GM12864 (cell line): ENCODE measurements around the gene TTC39B.

Source experiments
- DNase-seq: peaks from one replicate; pipeline ENCODE4 v3.0.0-alpha.2; 2011; ENCODE audit warnings: low read depth
- H3K4me3 ChIP-seq: 2 replicates; pipeline ENCODE4 v1.5.1; 2011; ENCODE audit warnings: mild to moderate bottlenecking, low read depth, low read length, control low read depth
- TF ChIP-seq, protein P1 (sequence below): IDR thresholded peaks from 2 replicates; pipeline ENCODE4 v1.5.1; 2011; ENCODE audit warnings: low read depth, mild to moderate bottlenecking, moderate library complexity, low read length, control low read depth, inconsistent platforms; ENCODE audit errors: missing control alignments

The TTC39B gene

DNA sequence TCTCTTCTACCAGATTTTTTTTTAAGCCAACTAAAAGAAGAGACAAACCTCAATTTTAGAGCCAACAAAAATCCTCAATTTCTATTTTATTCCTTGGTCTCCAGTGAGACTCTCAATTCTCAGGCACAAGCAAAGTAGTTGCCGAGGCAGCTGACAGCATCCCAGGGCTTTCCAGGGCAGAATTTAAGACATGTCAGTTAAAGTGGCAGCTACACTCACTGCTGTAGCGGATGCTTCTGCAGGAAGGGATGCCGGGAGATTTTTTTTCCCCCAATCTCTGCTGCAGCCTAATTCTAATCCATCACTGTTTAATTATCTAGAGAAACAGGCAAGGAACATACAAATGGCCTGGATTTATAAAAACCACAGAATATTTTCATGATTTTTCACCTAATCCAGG lies 57.0 kb downstream of the TTC39B start:
- no peak overlapping the region for H3K4me3 ChIP-seq
- DNase-seq = no peak
- TF ChIP-seq, protein P1, sequence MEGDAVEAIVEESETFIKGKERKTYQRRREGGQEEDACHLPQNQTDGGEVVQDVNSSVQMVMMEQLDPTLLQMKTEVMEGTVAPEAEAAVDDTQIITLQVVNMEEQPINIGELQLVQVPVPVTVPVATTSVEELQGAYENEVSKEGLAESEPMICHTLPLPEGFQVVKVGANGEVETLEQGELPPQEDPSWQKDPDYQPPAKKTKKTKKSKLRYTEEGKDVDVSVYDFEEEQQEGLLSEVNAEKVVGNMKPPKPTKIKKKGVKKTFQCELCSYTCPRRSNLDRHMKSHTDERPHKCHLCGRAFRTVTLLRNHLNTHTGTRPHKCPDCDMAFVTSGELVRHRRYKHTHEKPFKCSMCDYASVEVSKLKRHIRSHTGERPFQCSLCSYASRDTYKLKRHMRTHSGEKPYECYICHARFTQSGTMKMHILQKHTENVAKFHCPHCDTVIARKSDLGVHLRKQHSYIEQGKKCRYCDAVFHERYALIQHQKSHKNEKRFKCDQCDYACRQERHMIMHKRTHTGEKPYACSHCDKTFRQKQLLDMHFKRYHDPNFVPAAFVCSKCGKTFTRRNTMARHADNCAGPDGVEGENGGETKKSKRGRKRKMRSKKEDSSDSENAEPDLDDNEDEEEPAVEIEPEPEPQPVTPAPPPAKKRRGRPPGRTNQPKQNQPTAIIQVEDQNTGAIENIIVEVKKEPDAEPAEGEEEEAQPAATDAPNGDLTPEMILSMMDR = no peak

DNA sequence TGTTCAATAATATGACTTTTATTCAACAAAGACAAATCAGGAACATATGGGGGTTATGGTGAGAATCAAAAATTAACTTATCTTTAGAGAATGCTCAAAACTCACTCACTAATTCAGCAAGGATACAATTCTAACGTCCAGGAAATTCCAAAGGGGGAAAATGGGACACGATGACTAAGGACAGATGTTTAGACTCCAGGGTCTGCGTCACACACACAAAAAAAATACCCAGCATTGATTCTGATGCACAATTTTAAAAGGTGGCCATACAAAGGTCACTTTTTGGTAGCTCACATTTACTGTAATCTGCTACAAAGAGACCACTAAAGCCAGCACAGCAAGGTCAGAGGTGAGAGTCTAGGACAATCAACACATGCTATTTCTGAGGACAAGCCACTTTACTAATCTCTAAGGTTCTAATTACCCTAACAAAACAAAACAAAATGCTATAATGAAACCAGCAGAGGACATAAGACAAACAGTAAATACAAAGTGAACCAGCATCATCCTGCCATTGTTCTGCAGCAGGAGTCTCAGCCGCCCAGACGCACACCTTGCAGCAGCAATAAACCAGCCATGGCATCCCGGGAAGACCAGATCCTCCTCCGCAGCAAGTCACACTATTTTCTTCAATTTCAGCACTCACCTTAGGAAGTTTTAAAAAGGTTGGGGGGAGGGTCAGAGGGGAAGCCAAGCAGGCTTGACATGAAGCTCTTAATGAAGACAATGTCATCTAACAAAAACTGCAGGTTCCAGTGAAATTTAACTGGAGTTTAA lies 57.8 kb downstream of the TTC39B start:
- DNase-seq = no peak
- TF ChIP-seq, protein P1 = no peak
- H3K4me3 ChIP-seq = no peak overlapping the region

DNA sequence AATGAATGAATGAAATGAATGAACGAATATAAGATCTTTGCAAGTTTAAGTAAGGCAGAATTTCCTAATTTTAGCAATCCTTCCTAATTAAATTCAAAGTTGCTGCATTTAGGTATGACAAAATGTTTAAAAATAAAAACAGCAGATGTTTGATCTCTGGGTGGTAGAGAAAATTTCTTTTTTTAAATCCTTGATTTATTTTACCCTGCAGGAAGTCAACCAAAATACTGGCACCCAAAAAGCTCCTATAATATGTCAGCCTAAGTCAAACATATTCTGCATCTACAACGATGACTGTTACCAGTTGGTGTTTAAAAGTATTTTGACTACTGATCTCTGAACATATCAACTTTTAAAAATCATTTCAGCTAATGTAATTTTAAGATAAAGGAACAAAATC lies 58.4 kb downstream of the TTC39B start:
- DNase-seq = no peak
- H3K4me3 ChIP-seq = no peak overlapping the region
- TF ChIP-seq, protein P1 = no peak

DNA sequence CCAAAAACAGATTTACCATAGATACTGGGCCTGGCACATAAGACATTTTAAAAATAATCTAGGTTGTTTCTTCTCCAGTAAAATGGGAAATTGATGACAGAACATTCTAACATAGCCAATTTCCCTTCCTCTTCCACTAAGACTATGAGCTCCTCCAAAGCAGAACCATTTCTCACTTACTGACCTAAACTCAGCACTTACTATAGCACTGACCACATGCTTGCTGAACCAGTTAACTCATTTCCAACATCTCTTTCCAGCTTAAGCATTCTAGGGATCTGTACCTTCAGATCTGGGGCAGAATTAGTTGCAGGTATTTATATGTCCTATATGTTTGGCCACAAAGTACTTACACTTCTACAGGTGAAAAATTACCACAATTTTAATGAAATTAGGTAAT lies 58.9 kb downstream of the TTC39B start:
- no peak for DNase-seq
- TF ChIP-seq, protein P1 = no peak
- H3K4me3 ChIP-seq = no peak overlapping the region

DNA sequence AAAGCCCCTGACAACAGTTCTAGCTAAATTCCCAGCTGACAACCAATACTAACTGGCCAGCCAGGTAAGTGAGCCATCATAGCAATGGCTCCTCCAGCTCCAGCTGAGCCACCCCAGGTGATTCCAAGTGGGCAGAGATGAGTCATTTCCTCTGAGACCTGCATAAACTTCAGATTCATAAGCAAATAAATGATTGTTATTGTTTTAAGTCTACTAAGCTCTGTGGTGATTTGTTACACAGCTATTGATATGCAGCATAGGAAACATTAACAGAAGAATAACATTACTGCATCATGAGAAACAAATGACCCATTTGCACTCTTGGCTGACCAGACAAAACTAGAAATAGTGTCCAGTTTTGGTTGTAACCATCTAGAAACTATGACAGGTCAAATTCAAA lies 60.3 kb downstream of the TTC39B start:
- TF ChIP-seq, protein P1 = no peak
- DNase-seq = no peak
- no peak overlapping the region for H3K4me3 ChIP-seq

DNA sequence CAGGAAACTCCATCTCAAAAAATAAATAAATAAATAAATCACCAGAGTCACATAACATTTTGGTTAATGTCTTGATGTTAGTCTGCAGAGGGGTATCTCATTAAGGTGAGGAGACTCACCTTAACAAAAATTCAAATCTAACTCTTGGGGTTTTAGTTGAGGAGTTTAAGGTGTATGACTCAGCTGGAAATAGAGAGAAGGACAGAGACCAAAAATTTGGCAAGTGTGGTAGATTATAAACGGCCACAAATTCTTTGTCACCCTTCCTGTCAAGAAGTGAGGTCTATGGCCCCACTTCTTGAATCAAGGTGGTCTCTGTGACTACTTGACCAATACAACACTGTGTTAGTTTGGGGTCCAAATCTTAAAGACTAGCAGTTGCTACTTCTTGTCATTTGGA lies 60.8 kb downstream of the TTC39B start:
- no peak overlapping the region for H3K4me3 ChIP-seq
- TF ChIP-seq, protein P1 = no peak
- no peak for DNase-seq

DNA sequence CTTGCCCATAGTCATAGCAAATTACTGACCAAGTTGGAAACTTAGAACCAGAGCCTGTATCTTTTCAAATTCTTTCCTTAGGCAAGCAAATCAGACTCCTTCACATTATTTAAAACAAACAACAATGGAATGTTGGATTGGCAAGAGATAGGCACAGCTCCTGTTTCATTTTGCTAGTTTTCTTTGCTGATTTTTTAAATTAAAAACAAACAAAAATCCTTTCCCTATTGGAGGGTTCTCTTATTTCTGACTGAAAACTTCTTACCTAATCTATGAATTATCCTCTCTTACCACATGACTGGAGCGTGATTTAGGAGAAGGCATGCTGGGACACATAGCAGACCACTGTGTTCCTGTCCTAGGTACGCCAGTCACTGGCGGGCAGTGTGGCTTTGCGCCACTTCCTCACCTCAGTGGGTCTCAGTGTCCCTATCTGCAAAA lies 63.0 kb downstream of the TTC39B start:
- H3K4me3 ChIP-seq = no peak overlapping the region
- TF ChIP-seq, protein P1 = no peak
- DNase-seq = no peak
